HAP-1 (cell line): ENCODE data around the gene OR4D11.
"Not testable (repeated sequence)": the region's sequence is repeated elsewhere in the genome, so short reads cannot be mapped to it uniquely, and the experiment has no call there.

Source experiments
- DNase-seq, 2 experiments: peaks; one replicate each; pipeline ENCODE4 v3.0.0-alpha.2; 2016 to 2020; ENCODE audit warnings: low spot score in 2 of 2
- H3K27me3 ChIP-seq: fragments of 250-450 bp; sonication (Bioruptor Pico); 2 replicates; pipeline ENCODE4 v1.5.1; 2020; ENCODE audit warnings: low read depth, mild to moderate bottlenecking, moderate library complexity
- H3K36me3 ChIP-seq: fragments of 250-450 bp; sonication (Bioruptor Pico); replicated peaks from 2 replicates; pipeline ENCODE4 v1.5.1; 2020; ENCODE audit warnings: mild to moderate bottlenecking
- H3K4me1 ChIP-seq: fragments of 250-450 bp; sonication (Bioruptor Pico); 2 replicates; pipeline ENCODE4 v1.5.1; 2020; ENCODE audit warnings: mild to moderate bottlenecking
- H3K4me3 ChIP-seq: fragments of 250-450 bp; sonication (Bioruptor Pico); 2 replicates; pipeline ENCODE4 v1.5.1; 2020; ENCODE audit warnings: mild to moderate bottlenecking, moderate library complexity
- H3K9me3 ChIP-seq: fragments of 250-450 bp; sonication (Bioruptor Pico); 2 replicates; pipeline ENCODE4 v1.5.1; 2020; ENCODE audit warnings: mild to moderate bottlenecking, moderate library complexity
- in situ Hi-C: fragments of 300-500 bp; cut with MboI; formaldehyde crosslinking; loops from 3 replicates; pipeline ENCODE4 v1.14.3; 2020; ENCODE audit warnings: low sequenced_read_pairs, inconsistent platforms, mixed read lengths

Gene OR4D11

DNA sequence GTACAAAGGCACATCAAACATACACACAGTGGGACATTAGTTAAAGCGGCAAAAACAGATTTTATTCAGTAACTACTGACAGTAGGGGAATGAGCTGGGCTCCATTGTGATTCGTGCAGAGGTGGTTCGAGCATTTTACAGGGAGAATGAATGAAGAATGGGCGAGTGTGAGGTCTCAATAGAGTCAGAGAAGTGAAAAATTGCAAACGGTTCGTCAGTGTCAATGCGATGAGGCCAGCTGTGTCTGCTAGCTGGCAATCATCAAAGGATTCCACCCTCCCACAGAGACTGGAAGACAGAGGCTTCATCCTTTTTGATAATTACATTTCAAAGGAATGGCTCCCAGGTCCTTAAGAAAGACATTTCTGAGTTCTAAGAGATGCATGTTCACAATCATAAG, 25.3 kb downstream of the OR4D11 start:
- Histone ChIP-seq H3K4me3 (no peak overlapping the region), H3K4me1 (no peaks in the 10 kb centered on the region), H3K36me3 (no peaks in the 10 kb centered on the region), H3K27me3 (0 out of 2 replicates have a peak, but pooled peaks cover 3% of the 10 kb centered on the region), H3K9me3 (no peaks in the 10 kb centered on the region)
- in situ Hi-C loops: no loop called here
- no peak for DNase-seq

DNA sequence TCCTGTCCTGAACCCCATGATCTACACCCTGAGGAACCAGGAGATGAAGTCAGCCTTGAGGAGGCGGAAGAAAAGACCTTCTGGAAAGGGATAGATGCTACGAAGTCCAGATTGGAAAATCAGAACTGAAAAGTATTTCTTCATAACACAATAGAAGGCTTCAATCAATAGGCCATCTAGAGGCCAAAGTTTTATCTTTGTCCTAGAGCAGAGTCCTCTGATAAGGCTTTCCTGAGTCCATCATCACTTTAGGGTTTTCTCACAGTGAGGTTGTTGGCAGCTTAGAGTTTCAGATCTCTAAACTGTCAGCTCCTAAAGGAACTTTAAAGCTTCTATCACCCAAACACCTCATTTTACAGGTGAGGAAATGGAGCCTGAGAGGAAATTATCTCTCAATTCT, 29.2 kb downstream of the OR4D11 start:
- in situ Hi-C loops: no loop called here
- Histone ChIP-seq H3K4me3 (no peak overlapping the region), H3K36me3 (no peaks in the 10 kb centered on the region), H3K4me1 (peaks cover 4% of the 10 kb centered on the region; the same call in 1 of the 2 replicates), H3K9me3 (no peaks in the 10 kb centered on the region), H3K27me3 (no peaks in the 10 kb centered on the region)
- DNase-seq: no peak

DNA sequence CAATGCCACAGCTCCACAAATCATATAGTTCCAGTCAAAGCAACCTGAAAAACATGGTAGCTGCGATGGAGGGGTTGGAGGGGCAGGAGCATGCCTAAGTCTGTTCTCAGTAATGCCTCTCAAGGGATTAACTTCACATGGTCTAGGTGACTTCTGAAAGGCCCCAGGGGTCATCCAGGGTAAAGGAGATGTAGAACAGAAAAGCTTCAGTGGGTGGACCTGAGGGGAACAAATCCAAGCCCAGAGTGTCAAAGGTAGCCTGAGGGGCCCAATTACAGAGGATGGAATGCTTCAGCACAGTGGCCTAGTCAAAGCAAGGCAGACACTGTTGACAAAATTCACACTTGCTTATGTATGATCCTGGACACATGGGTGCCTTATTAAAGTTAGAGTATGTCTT, 31.3 kb downstream of the OR4D11 start:
- no peak for DNase-seq
- peaks cover 6% of the 10 kb centered on the region for H3K4me1 ChIP-seq
- no peaks in the 10 kb centered on the region for H3K27me3 ChIP-seq
- no peaks in the 10 kb centered on the region for H3K36me3 ChIP-seq
- in situ Hi-C loops: no loop called here
- H3K4me3 ChIP-seq: no peak overlapping the region
- H3K9me3 ChIP-seq: no peaks in the 10 kb centered on the region

DNA sequence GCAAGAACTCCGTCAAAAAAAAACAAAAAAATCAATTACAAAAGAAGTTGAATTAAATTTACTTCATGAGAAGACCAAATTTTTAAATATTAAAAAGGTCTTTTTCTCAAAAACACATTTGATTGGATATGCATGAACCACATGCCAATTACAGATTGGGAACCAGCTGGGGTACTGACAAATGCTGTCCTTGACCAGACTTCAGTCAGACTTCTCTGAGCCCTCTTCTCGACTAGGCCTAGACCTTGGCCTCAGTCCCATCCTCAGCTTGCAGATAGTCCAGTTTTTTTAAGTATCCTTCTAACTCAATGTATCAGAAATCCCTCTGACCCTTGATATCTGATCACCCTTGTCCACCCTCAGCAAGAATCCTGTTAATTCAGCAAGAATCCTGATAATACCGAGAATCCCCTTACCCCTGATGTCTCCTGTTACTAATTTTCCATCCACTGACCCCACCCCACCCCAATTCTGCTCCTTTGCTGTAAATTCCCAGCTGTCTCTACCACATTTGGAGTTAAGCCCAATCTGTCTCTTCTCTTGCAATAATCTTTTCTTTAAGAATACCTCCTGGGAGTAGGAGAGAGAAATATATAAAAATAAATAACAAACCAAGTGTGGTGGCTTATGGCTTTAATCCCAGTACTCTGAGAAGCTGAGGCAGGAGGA, 38.9 kb downstream of the OR4D11 start:
- no peak for DNase-seq
- Histone ChIP-seq H3K4me3 (no peak overlapping the region), H3K9me3 (no peaks in the 10 kb centered on the region), H3K4me1 (peaks cover 3% of the 10 kb centered on the region; the same call in 1 of the 2 replicates), H3K27me3 (no peaks in the 10 kb centered on the region), H3K36me3 (no peaks in the 10 kb centered on the region)
- in situ Hi-C loops: no loop called here

DNA sequence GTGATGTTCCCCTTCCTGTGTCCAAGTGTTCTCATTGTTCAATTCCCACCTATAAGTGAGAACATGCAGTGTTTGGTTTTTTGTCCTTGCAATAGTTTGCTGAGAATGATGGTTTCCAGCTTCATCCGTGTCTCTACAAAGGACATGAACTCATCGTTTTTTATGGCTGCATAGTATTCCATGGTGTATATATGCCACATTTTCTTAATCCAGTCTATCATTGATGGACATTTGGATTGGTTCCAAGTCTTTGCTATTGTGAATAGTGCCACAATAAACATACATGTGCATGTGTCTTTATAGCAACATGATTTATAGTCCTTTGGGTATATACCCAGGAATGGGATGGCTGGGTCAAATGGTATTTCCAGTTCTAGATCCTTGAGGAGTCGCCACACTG, 40.3 kb downstream of the OR4D11 start:
- H3K4me1 ChIP-seq: peaks cover 11% of the 10 kb centered on the region
- in situ Hi-C loops, H3K27me3 ChIP-seq, H3K4me3 ChIP-seq, H3K36me3 ChIP-seq, H3K9me3 ChIP-seq, DNase-seq: not testable (repeated sequence)

DNA sequence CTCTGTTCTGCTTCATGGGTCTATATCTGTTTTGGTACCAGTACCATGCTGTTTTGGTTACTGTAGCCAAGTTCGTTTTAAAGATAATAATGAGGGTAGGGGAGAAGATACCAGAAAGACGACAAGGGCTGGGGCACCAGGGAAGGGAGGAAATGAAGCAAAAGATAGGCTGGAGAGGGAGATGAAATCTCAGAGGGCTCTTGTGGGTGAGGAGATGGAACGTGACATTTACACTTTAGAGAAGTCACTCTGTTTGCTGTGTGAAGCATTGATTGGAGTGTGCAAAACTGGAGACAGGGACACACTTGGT, 41.4 kb downstream of the OR4D11 start:
- DNase-seq: no peak
- Histone ChIP-seq H3K27me3 (no peaks in the 10 kb centered on the region), H3K4me1 (peaks cover 20% of the 10 kb centered on the region), H3K9me3 (no peaks in the 10 kb centered on the region), H3K4me3 (no peak overlapping the region), H3K36me3 (no peaks in the 10 kb centered on the region)
- in situ Hi-C loops: no loop called here

DNA sequence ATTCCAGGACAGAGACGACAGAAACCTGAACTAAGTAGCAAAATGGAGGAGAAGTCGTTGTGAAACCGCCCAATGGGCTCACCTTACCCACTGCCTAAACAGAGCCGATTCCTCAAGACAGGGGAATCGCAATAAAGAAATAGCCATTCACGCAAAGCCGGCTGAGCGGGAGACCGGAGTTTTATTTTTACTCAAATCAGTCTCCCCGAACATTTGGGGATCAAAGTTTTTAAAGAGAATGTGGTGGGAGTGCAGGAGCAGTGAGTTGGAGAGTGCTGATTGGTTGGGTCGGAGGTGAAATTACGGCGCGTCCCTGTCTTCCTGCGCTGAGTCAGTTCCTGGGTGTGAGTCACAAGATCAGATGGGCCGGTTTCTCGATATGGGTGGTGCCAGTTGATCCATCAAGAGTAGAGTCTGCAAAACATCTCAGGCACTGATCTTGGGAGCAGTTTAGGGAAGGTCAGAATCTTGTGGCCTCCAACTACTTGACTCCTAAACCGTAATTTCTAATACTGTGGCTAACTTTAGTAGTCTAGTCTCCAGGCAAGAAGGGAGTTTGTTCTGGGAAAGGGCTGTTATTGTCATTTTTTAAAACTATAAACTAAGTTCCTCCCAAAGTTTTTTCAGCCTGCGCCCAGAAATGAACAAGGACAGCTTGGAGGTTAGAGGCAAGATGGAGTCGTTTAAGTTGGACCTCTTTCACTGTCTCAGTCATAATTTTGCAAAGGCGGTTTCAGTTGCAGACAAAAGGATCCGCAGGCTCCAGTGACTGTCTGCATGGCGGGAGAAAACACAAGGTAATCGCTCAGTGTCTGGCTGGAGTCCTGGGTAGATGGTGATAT, 42.0 kb downstream of the OR4D11 start:
- peaks cover 20% of the 10 kb centered on the region for H3K4me1 ChIP-seq
- H3K27me3 ChIP-seq: no peaks in the 10 kb centered on the region
- no peak overlapping the region for H3K4me3 ChIP-seq
- no peaks in the 10 kb centered on the region for H3K9me3 ChIP-seq
- in situ Hi-C loops: no loop called here
- H3K36me3 ChIP-seq: no peaks in the 10 kb centered on the region
- no peak for DNase-seq

DNA sequence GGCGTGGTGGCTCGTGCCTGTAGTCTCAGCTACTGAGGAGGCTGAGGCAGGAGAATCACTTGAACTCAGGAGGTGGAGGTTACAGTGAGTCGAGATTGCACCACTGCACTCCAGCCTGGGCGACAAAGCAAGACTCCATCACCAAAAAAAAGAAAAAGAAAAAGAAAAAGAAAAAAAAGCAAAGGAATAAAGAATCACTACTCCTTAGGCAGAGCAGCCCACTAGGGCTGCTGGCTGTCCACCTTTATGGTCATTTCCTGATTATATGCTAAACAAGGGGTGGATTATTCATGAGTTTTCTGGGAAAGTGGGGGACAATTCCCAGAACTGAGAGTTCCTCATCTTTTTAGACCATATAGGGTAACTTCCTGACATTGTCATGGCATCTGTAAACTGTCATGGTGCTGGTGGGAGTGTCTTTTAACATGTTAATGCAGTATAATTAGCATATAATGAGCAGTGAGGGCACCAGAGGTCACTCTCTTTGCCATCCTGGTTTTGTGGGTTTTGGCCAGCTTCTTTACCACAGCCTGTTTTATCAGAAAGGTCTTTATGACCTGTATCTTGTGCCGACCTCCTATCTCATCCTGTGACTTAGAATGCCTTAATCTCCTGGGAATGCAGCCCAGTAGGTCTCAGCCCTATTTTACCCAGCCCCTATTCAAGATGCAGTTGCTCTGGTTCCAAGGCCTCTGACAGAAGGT, 44.4 kb downstream of the OR4D11 start:
- H3K36me3 ChIP-seq, H3K9me3 ChIP-seq, H3K27me3 ChIP-seq, H3K4me3 ChIP-seq, in situ Hi-C loops, DNase-seq: not testable (repeated sequence)
- H3K4me1 ChIP-seq: peaks cover 20% of the 10 kb centered on the region

DNA sequence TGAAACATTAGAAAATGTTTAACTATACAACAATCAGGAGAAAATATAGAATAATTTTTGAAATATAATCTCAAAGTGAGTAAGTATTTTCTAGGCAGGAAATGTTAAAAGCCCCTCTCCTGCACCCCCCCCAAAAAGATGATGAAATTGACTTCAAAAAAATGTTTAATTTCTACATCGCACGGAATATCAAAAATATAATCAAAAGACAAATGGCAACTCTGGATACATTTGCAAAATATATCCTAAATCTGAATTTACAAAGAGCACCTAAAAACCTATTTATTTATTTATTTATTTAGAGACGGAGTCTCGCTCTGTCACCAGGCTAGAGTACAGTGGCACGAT, 44.9 kb downstream of the OR4D11 start:
- no peaks in the 10 kb centered on the region for H3K36me3 ChIP-seq
- in situ Hi-C loops: no loop called here
- H3K9me3 ChIP-seq: no peaks in the 10 kb centered on the region
- H3K4me3 ChIP-seq: no peak overlapping the region
- H3K4me1 ChIP-seq: peaks cover 20% of the 10 kb centered on the region
- no peaks in the 10 kb centered on the region for H3K27me3 ChIP-seq
- DNase-seq: no peak

DNA sequence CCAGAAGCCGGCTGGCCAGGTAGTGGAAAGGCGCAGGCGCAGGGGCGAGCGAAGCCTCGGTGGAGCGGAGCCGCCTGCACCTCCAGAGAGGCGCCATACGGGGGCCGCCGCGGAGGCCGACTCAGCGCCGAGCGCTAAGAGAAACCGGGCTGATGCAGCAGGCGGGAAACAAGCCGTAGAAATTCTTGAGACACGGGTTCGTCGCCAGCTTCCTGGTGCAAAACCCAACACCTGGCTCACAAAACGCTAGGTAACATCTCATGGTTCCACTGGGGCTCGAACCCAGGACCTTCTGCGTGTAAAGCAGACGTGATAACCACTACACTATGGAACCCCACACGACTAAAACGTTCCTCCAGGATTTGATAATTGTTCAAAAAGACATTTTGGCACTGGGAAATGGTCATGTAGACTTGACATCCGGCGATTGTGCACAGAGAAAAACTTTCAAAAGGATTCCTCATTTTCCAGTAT, 47.0 kb downstream of the OR4D11 start:
- Histone ChIP-seq H3K4me1 (peaks cover 20% of the 10 kb centered on the region), H3K9me3 (no peaks in the 10 kb centered on the region), H3K27me3 (no peaks in the 10 kb centered on the region), H3K36me3 (no peaks in the 10 kb centered on the region), H3K4me3 (peak overlapping the region; percentile 44)
- in situ Hi-C loops: loop anchor here (25.0 kb wide), 2 partner anchors 212 to 562 kb away; partner anchors contain the start of gene STX3
- DNase-seq: peak; percentile 95 to 96

DNA sequence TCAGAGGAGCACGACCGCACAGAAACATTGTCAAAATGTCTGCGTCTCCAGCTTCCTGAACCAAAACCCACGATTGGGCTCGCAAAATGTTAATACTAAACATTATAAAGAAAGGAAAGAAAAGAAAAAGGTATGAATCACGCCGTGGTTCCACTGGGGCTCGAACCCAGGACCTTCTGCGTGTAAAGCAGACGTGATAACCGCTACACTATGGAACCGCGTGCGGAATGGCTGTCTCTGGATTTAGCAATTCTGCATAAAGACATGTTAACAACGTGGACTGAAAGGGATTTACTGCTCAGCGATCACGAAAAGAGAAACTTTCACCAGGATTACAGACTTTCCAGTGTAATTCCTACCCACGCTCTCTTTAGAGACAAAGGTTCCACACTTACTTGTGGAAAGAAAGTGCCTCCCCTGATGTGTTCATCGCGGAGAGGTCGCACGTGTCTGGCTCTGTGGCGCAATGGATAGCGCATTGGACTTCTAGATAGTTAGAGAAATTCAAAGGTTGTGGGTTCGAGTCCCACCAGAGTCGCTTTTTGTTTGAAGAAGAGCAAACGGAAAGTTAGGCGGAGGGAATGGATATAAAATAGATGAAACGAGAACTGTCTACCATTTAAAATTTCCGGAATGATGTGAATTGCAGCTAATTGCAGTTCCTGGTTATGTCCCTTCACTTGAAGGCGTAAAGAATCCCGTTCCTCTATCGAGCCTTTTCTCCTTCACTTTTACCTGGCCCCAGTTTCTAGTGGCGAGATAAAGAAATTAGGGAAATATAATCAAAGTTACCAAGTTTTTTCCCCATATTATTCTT, 47.7 kb downstream of the OR4D11 start:
- Histone ChIP-seq H3K4me1 (peaks cover 26% of the 10 kb centered on the region), H3K36me3 (no peaks in the 10 kb centered on the region), H3K27me3 (no peaks in the 10 kb centered on the region), H3K9me3 (no peaks in the 10 kb centered on the region), H3K4me3 (peak overlapping the region; percentile 44)
- peak; percentile 88 to 92 for DNase-seq
- in situ Hi-C loops: loop anchor here (25.0 kb wide), 2 partner anchors 211 to 561 kb away; partner anchors contain the start of gene STX3

DNA sequence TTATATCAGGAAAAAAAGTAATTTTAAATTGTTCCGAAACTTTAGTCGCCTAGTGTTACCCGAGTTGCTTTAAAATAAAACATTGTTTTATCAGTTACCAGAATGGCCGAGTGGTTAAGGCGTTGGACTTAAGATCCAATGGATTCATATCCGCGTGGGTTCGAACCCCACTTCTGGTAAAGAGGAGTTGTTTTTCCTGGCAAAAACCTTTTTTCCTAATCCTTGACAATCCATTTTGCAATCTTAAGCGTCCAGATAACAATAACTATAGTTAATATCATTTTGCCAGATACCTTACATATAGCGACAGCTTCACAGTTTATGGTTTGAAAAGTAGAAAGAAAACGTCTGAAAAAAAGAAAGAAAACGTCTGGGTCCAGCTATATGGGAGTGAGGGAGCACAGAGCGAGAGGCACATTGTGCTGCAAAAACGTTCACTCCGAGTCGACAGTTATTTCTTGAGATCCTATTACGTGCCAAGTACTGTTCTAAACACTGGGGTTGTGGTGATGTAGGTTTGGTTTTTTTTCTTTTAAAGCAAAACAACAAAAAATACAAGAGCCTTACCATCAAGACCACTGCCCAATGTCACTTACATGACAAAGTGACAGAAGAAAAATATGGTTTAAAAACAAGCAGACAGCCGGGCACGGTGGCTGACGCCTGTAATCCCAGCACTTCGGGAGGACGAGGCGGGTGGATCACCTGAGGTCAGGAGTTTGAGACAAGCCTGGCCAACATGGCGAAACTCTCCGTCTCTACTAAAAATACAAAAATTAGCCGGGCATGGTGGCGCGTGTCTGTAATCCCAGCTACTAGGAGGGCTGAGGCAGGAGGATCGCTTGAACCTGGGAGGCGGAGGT, 48.5 kb downstream of the OR4D11 start:
- peak overlapping the region; percentile 44 for H3K4me3 ChIP-seq
- in situ Hi-C loops: loop anchor here (25.0 kb wide), 2 partner anchors 210 to 560 kb away; partner anchors contain the start of gene STX3
- peak; percentile 73 to 75 for DNase-seq
- H3K36me3 ChIP-seq: no peaks in the 10 kb centered on the region
- H3K27me3 ChIP-seq: no peaks in the 10 kb centered on the region
- no peaks in the 10 kb centered on the region for H3K9me3 ChIP-seq
- peaks cover 29% of the 10 kb centered on the region for H3K4me1 ChIP-seq
